ENCODE data around the gene ABCC1.

DNA sequence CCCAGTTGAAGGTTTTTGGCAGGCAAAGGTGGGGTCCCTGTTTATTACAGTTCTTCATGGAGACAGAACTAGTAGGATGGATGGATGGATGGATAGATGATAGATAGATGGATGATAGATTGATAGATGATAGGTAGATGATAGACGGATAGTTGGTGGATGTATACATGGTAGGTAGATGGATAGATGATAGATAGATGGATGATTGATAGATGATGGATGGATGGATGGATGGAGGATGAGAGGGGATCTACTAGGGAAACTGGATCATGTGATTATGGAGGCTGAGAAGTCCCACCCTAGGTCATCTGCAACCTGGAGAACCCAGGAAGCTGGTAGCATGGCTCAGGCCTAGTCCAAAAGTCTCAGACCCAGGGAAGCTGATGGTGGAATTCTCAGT, 88.6 kb downstream of the ABCC1 start:
- TF ChIP-seq, protein P1, sequence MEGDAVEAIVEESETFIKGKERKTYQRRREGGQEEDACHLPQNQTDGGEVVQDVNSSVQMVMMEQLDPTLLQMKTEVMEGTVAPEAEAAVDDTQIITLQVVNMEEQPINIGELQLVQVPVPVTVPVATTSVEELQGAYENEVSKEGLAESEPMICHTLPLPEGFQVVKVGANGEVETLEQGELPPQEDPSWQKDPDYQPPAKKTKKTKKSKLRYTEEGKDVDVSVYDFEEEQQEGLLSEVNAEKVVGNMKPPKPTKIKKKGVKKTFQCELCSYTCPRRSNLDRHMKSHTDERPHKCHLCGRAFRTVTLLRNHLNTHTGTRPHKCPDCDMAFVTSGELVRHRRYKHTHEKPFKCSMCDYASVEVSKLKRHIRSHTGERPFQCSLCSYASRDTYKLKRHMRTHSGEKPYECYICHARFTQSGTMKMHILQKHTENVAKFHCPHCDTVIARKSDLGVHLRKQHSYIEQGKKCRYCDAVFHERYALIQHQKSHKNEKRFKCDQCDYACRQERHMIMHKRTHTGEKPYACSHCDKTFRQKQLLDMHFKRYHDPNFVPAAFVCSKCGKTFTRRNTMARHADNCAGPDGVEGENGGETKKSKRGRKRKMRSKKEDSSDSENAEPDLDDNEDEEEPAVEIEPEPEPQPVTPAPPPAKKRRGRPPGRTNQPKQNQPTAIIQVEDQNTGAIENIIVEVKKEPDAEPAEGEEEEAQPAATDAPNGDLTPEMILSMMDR (IDR thresholded peaks at IDR 0.05; ENCODE audit: poor library complexity) = no peak
- TF ChIP-seq EZH2 (IDR thresholded peaks at IDR 0.05; ENCODE audit: borderline replicate concordance) = no peak
- no peak for TF ChIP-seq EZH2phosphoT487 (IDR thresholded peaks at IDR 0.05; ENCODE audit: low read depth, severe bottlenecking, unreplicated experiment)
